ENCODE results near the gene SPEM3. TPM values are rescaled to one million over a fixed set of nuclear protein-coding genes. Genes with fewer than 3 reads are reported as not detected.

The SPEM3 gene
- total and polyA plus RNA-seq, 2 of the 4 experiments (the other 2 are of a cell fraction) = not detected

- no peak overlapping the region for H3K56ac ChIP-seq (ENCODE audit: extremely low read depth, insufficient read depth, low read length)
- no peak overlapping the region; the same call in 1 of the 2 replicates for H4K91ac ChIP-seq (ENCODE audit: insufficient read depth, low read depth, low read length)
- intact Hi-C loops (cut with micrococcal nuclease) = no loop called here
- ChIA-PET CTCF (no interaction called here), POLR2A (ENCODE audit: unreplicated experiment) (interaction anchor here (0.7 kb wide), 1 partner anchor 12 kb away, joined by 4 read pairs; no protein-coding TSS in a partner anchor)
- dilution Hi-C loops (cut with HindIII; ENCODE audit: low sequenced_read_pairs, unreplicated experiment) = no loop called here
- peak overlapping the region in 1 of 2 experiments; percentile 5; a peak in 2 of 4 replicates for H4K8ac ChIP-seq (ENCODE audit: low read depth in 2 of 2, low read length in 2 of 2)
- H2BK5ac ChIP-seq (ENCODE audit: low read depth, low read length, poor library complexity, severe bottlenecking) = no peak overlapping the region
- peaks cover 8% of the 10 kb centered on the region for H3K4me1 ChIP-seq (ENCODE audit: control insufficient read depth, insufficient read depth, low read length)
- peak overlapping the region; percentile 8; the same call in 1 of the 2 replicates for H3K4ac ChIP-seq (ENCODE audit: low read depth, low read length)
- 0 out of 2 replicates have a peak overlapping the region, but pooled peaks have one; percentile 6 for H3K23ac ChIP-seq (ENCODE audit: low read depth, low read length)
- WGBS, 2 experiments (ENCODE audit: extremely low coverage in 2 of 2, insufficient read length in 1 of 2) = 45% methylated on average over 14 of the region's 42 CpGs; no CpG with 5 or more reads in 1 of the 2 experiments
- no peak for TF ChIP-seq MXI1 (IDR thresholded peaks at IDR 0.05; ENCODE audit: borderline replicate concordance, low read depth, low read length)
- TF ChIP-seq MAFK (IDR thresholded peaks at IDR 0.05; ENCODE audit: low read depth, low read length) = no peak
- TF ChIP-seq CTCF (conservative IDR thresholded peaks at IDR 0.05; ENCODE audit: low read depth, low read length) = no peak
- no peak for TF ChIP-seq CHD1 (IDR thresholded peaks at IDR 0.05; ENCODE audit: low read depth, low read length)
- TF ChIP-seq ELK1 (IDR thresholded peaks at IDR 0.05; ENCODE audit: borderline replicate concordance, low read depth, low read length) = no peak
- no peak for TF ChIP-seq POLR2A (IDR thresholded peaks at IDR 0.05; ENCODE audit: low read depth, low read length)
- TF ChIP-seq CEBPB (IDR thresholded peaks at IDR 0.05; ENCODE audit: low read depth, low read length) = no peak
- no peak for TF ChIP-seq MAZ (IDR thresholded peaks at IDR 0.05; ENCODE audit: borderline replicate concordance, low read depth, low read length)
- no peak for TF ChIP-seq BHLHE40 (IDR thresholded peaks at IDR 0.05; ENCODE audit: low read depth, low read length)
- no peak overlapping the region for H2BK15ac ChIP-seq (ENCODE audit: low read depth, low read length)
- H3K27me3 ChIP-seq (ENCODE audit: control insufficient read depth, insufficient read depth, low read length) = no peaks in the 10 kb centered on the region
- no peak for ATAC-seq (ENCODE audit: low read depth)
- peak overlapping the region; percentile 86 for H2AK9ac ChIP-seq (replicated peaks; ENCODE audit: low read depth, low read length, poor library complexity)
- DNase-seq = no peak
- peak overlapping the region; percentile 70 for H3K4me3 ChIP-seq (ENCODE audit: insufficient read depth, low read depth, low read length)
- H3K79me1 ChIP-seq (ENCODE audit: low read depth in 1 of 2, low read length in 2 of 2) = peaks cover 14 to 32% of the 10 kb centered on the region in 2 experiments
- H2BK120ac ChIP-seq (ENCODE audit: low read depth, low read length) = no peak overlapping the region
- H3K9me3 ChIP-seq (ENCODE audit: control insufficient read depth, insufficient read depth, low read length) = no peaks in the 10 kb centered on the region
- no peak overlapping the region for H2BK20ac ChIP-seq (ENCODE audit: low read depth, low read length)
- H3K9ac ChIP-seq (ENCODE audit: low read depth, low read length) = peak overlapping the region; percentile 87
- in situ Hi-C loops (cut with MboI; ENCODE audit: low sequenced_read_pairs) = loop anchor here (5.0 kb wide), 1 partner anchor 36 kb away; the partner anchor contains the start of gene TMEM95
- no peak overlapping the region for H3K18ac ChIP-seq (ENCODE audit: low read depth, low read length)
- H3K14ac ChIP-seq (replicated peaks; ENCODE audit: low read depth, low read length) = no peak overlapping the region
- H3K9me1 ChIP-seq (ENCODE audit: insufficient read depth, low read length) = peaks cover 7% of the 10 kb centered on the region; the same call in 1 of the 2 replicates
- H2AK5ac ChIP-seq (ENCODE audit: low read depth, low read length) = peak overlapping the region; percentile 37
- no peak overlapping the region; the same call in 1 of the 2 replicates for H3K27ac ChIP-seq (ENCODE audit: insufficient read depth, low read length)
- H4K20me1 ChIP-seq (ENCODE audit: insufficient read depth, low read length) = no peaks in the 10 kb centered on the region
- BruUV-seq (replicated peaks) = TSS peak; percentile 62
- H2AFZ ChIP-seq (replicated peaks; ENCODE audit: low read length, poor library complexity) = peak overlapping the region; percentile 80
- H4K5ac ChIP-seq (ENCODE audit: low read depth, low read length) = no peak overlapping the region
- peaks cover 41% of the 10 kb centered on the region for H3K36me3 ChIP-seq (ENCODE audit: control insufficient read depth, insufficient read depth, low read length)
- peak overlapping the region; percentile 65 for H3K4me2 ChIP-seq (ENCODE audit: low read depth, low read length)
Observed at GRCh38 chr17:7392696-7393612, 35.7 kb upstream of the SPEM3 start.
